GM12892 (cell line): ENCODE results near the gene MMAB.

Experiments
- POLR2A ChIP-seq: IDR thresholded peaks from 2 replicates; pipeline ENCODE4 v1.6.1; 2011; ENCODE audit warnings: low read depth, low read length, control low read depth
- POLR2AphosphoS5 ChIP-seq: IDR thresholded peaks from 2 replicates; pipeline ENCODE4 v1.6.1; 2011; ENCODE audit warnings: low read depth, low read length, control low read depth
- TAF1 ChIP-seq: IDR thresholded peaks from 2 replicates; pipeline ENCODE4 v1.6.1; 2011; ENCODE audit warnings: low read depth, mild to moderate bottlenecking, control low read depth, low read length, borderline replicate concordance

DNA sequence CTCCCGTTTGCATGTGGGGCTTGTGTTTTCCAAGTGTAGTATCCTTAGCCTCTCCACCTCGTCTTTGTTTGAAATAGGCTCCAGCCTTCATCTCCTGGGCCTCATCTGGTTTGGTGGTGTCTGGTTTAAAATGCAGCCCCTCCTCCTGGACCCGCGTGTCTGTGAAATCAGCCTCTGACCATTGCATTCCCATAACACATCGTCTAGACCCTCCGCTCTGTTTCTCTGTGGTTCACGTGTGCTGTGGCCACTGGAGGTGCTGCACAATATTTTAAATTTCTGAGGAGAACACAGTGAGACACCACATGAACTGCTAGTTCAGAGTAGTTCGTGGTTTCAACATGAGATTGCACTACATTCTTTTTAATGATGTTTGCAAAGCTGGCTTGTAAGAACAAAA is 60.3 kb downstream of the MMAB start:
- TF ChIP-seq POLR2A (no peak), TAF1 (no peak), POLR2AphosphoS5 (no peak)
